ENCODE data around the gene SLX9.

SLX9 gene

DNA sequence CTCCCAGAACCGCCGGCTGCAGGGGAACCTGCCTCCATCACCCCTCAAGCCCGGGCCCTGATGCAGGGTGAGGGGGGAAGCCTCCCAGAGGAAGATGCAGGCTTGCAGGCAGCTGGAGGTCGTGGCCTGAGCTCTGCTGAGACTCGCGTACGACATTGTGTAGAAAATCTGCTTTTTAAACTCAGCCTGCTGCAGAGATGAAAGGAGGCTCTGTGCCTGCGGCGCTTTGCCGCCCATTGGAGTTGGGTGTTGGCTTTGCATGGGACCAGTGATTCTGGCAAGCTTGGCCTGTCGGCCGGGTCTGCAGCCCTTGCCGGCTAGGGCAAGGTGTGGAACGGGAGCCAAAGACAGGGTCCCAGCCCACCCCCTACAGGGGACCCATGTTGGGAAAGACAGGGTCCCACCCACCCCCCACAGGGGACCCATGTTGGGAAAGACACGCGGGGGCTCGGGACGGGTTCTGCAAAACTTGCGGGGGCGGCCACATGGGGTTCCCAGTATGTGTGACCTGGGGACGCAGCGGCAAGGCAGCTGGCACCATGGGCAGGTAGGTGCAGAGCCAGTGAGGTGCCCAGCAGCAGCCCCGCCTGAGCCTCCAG is 55.6 kb downstream of the SLX9 start:
- TF ChIP-seq ELF4 (IDR thresholded peaks at IDR 0.05) (no peak), ARNT (IDR thresholded peaks at IDR 0.05) (no peak), FOXM1 (IDR thresholded peaks at IDR 0.05; ENCODE audit: borderline replicate concordance) (no peak), TARDBP (IDR thresholded peaks at IDR 0.05) (no peak), BHLHE40 (IDR thresholded peaks at IDR 0.05; ENCODE audit: borderline replicate concordance) (no peak), SP1 (IDR thresholded peaks at IDR 0.05) (no peak), FOXK2 (IDR thresholded peaks at IDR 0.05) (no peak), HDGF (IDR thresholded peaks at IDR 0.05; ENCODE audit: borderline replicate concordance) (no peak), CTBP1 (IDR thresholded peaks at IDR 0.05; ENCODE audit: borderline replicate concordance) (no peak)
- TF ChIP-seq, protein P1, sequence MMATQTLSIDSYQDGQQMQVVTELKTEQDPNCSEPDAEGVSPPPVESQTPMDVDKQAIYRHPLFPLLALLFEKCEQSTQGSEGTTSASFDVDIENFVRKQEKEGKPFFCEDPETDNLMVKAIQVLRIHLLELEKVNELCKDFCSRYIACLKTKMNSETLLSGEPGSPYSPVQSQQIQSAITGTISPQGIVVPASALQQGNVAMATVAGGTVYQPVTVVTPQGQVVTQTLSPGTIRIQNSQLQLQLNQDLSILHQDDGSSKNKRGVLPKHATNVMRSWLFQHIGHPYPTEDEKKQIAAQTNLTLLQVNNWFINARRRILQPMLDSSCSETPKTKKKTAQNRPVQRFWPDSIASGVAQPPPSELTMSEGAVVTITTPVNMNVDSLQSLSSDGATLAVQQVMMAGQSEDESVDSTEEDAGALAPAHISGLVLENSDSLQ (IDR thresholded peaks at IDR 0.05) = no peak
- DNase-seq (ENCODE audit: extremely low spot score) = no peak
- ChIA-PET POLR2A (no interaction called here), CTCF (no interaction called here)

DNA sequence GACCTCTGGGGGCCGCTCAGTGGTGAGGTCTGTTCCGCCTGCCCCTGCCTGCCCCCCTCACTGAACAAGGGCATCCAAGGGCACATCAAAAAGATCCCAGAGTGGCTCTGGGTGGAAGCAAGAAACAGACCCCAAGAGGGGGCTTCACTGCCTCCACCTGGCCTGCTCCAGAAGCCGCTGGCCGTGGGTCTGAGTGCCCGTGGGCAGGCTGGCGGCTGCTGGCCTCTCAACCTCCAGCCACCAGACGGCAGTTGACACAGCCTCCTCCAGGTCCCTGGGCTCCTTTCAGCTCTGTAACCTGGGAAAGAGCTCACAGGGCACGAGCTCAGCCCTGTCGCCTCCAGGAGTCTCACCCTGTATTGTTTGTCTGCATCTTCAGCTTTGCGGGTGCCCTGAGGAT is 56.3 kb downstream of the SLX9 start:
- no peak for DNase-seq (ENCODE audit: extremely low spot score)
- ChIA-PET CTCF (no interaction called here), POLR2A (no interaction called here)
- TF ChIP-seq FOXA1 (IDR thresholded peaks at IDR 0.05) = no peak
- TF ChIP-seq FOXM1 (IDR thresholded peaks at IDR 0.05; ENCODE audit: borderline replicate concordance) = no peak
- no peak for TF ChIP-seq CTBP1 (IDR thresholded peaks at IDR 0.05; ENCODE audit: borderline replicate concordance)
- no peak for TF ChIP-seq FOXK2 (IDR thresholded peaks at IDR 0.05)

DNA sequence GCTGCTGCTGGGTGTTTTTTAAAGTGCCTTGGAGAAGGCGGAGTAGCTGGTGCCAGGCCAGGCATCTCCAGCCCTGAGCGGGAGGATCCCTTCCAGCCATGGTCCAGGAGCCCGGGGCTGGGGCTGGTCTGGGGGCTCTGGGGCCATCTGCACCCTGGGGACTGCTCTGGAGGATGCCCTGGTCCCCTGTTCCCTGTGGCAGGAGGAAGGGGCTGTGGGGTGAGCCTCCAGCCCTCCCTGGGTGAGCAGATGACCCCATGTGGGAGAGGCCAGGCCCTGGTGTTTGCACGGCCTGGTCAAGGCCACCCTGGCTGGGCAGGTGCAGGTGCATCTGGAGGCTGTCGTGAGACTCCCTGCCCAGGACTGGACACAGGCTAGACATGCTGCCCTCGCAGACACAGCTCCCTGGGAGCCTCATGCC is 56.7 kb downstream of the SLX9 start:
- no peak for DNase-seq (ENCODE audit: extremely low spot score)
- POLR2A ChIA-PET = no interaction called here
- CTCF ChIA-PET = no interaction called here
- no peak for TF ChIP-seq ARNT (IDR thresholded peaks at IDR 0.05)
- no peak for TF ChIP-seq CTBP1 (IDR thresholded peaks at IDR 0.05; ENCODE audit: borderline replicate concordance)
- no peak for TF ChIP-seq FOXK2 (IDR thresholded peaks at IDR 0.05)
- no peak for TF ChIP-seq NFRKB (IDR thresholded peaks at IDR 0.05)
- TF ChIP-seq, protein P1 (IDR thresholded peaks at IDR 0.05) = no peak
- TF ChIP-seq BHLHE40 (IDR thresholded peaks at IDR 0.05; ENCODE audit: borderline replicate concordance) = no peak
- no peak for TF ChIP-seq ELF4 (IDR thresholded peaks at IDR 0.05)
- TF ChIP-seq FOXA1 (IDR thresholded peaks at IDR 0.05) = no peak
- no peak for TF ChIP-seq FOXM1 (IDR thresholded peaks at IDR 0.05; ENCODE audit: borderline replicate concordance)
- no peak for TF ChIP-seq TARDBP (IDR thresholded peaks at IDR 0.05)
- TF ChIP-seq SUZ12 (IDR thresholded peaks at IDR 0.05) = no peak
- TF ChIP-seq SP1 (IDR thresholded peaks at IDR 0.05) = no peak
- TF ChIP-seq HDGF (IDR thresholded peaks at IDR 0.05; ENCODE audit: borderline replicate concordance) = no peak
- no peak for TF ChIP-seq ZNF384 (IDR thresholded peaks at IDR 0.05)
- TF ChIP-seq L3MBTL2 (conservative IDR thresholded peaks at IDR 0.05) = no peak
- no peak for TF ChIP-seq LEF1 (IDR thresholded peaks at IDR 0.05; ENCODE audit: borderline replicate concordance)

DNA sequence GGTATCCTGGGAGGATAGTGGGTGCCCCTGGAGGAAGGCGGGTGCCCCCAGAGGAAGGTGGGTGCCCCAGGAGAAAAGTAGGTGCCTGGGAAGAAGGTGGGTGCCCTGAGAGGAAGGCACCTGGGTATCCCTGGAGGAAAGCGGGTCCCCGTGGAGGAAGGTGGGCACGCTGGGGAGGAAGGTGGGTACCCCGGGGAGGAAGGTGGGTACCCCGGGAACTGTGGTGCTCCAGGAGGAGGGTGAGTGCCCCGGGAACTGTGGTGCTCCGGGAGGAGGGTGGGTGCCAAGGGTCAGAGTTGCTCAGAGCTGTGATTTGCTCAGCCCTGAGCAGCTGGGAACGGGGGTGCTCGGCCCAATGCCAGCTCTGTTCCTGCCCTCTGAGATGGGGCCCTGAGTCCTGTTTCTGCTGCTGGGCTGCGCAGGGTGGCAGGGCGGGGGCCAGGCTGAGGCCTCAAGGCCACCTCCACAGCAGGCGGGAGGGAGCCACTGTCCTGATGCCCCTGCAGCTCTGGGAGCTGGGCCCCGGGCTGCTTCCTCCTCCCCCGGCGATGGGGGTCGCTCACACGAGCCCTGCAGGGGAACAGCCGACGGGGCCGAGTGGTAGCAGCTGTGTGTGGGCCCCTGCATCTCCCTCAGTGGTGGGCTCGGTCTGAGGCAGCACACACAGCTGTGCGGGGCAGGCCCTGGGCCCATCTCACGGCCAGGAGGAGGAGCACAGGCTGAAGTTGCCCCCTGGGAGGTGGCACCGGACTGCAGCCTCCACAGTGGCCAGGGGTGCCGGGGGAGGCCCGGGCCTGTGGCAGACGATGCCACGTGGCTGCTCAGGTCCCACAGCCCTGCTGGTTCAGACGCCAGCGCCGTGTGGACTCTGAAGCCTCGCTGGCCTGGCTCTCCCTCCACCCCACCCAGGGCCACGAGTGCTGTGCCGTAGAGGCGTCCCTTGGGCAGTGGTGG is 57.4 kb downstream of the SLX9 start:
- no peak for DNase-seq (ENCODE audit: extremely low spot score)
- TF ChIP-seq L3MBTL2 (conservative IDR thresholded peaks at IDR 0.05) (no peak), ELF4 (IDR thresholded peaks at IDR 0.05) (no peak), LEF1 (IDR thresholded peaks at IDR 0.05; ENCODE audit: borderline replicate concordance) (no peak), NFRKB (IDR thresholded peaks at IDR 0.05) (no peak), BHLHE40 (IDR thresholded peaks at IDR 0.05; ENCODE audit: borderline replicate concordance) (no peak), ZNF384 (IDR thresholded peaks at IDR 0.05) (no peak), FOXK2 (IDR thresholded peaks at IDR 0.05) (no peak), FOXM1 (IDR thresholded peaks at IDR 0.05; ENCODE audit: borderline replicate concordance) (no peak), ARNT (IDR thresholded peaks at IDR 0.05) (no peak)
- TF ChIP-seq, protein P1 (IDR thresholded peaks at IDR 0.05) = no peak
- CTCF ChIA-PET = no interaction called here
- POLR2A ChIA-PET = no interaction called here

DNA sequence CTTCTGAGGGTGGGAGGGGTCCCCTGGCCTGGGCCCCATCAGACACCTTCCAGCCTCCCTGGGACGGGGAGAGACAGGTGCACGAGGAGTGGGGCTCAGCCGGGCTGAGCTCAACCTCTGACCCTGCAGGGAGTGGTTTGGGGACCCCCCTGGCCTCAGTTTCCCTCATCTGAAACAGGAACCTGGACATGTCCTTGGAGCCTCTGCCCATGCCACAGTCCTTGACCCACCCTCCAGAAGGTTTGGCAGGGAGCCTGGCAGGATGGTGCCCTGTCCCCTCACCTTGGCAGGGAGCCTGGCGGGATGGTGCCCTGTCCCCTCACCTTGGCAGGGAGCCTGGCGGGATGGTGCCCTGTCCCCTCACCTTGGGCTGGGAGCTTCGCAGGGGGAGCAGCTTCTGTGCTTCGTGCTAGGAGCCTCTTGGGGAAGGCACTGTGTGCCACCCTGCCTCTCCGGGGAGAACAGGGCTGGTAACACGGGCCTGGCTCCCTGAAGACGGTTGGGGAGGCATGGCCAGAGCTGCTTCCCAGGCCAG is 58.3 kb downstream of the SLX9 start:
- POLR2A ChIA-PET = no interaction called here
- CTCF ChIA-PET = no interaction called here
- DNase-seq (ENCODE audit: extremely low spot score) = no peak
- no peak for TF ChIP-seq LEF1 (IDR thresholded peaks at IDR 0.05; ENCODE audit: borderline replicate concordance)
- TF ChIP-seq HDGF (IDR thresholded peaks at IDR 0.05; ENCODE audit: borderline replicate concordance) = no peak
- TF ChIP-seq, protein P1 (IDR thresholded peaks at IDR 0.05) = no peak
- TF ChIP-seq BHLHE40 (IDR thresholded peaks at IDR 0.05; ENCODE audit: borderline replicate concordance) = no peak
- TF ChIP-seq FOXA1 (IDR thresholded peaks at IDR 0.05) = no peak
- TF ChIP-seq ARNT (IDR thresholded peaks at IDR 0.05) = no peak
- no peak for TF ChIP-seq L3MBTL2 (conservative IDR thresholded peaks at IDR 0.05)
- no peak for TF ChIP-seq FOXK2 (IDR thresholded peaks at IDR 0.05)
- no peak for TF ChIP-seq ELF4 (IDR thresholded peaks at IDR 0.05)
